Measurements from ENCODE around the gene DET1. TPM values are rescaled to one million over a fixed set of nuclear protein-coding genes. Genes with fewer than 3 reads are reported as not detected.
"Not testable (repeated sequence)": the region's sequence is repeated elsewhere in the genome, so short reads cannot be mapped to it uniquely, and the experiment has no call there.

Gene DET1
- total RNA-seq, 2 donors from 2014 or later = 1.9 to 3.6 TPM

DNA sequence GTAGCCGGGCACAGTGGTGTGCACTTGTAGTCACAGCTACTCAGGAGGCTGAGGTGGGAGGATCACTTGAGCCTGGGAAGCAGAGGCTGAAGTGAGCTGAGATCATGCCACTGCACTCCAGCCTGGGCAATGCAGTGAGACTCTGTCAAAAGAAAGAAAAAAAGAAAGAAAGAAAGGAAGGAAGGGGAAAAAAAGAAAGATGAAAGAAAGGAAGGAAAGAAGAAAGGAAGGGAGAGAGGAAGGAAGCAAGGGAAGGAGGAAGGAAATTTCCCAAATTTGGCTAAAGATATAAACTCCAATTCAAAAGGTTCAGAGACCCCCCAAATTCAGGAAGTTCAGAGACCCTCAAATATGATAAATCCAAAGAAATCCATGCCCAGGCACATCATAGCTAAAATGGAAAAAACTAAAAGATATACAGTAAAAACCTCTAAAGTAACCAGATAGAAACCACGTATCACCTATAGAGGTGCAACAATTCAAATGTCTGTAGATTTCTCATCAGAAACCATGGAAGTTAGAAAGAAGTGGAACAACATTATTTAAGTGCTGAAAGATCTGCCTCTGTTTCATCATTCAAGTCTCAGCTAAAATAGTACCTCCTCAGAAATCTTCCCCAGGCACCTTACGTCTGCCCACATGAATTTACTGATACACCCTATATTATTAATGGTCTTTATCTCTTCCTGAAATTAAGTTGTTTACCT, 10.7 kb downstream of the DET1 start:
- H3K36me3 Mint-ChIP-seq (ENCODE audit: low read depth) = peaks cover 2% of the 10 kb centered on the region
- no peak for DNase-seq
- H3K27me3 Mint-ChIP-seq = no peaks in the 10 kb centered on the region
- H3K27ac Mint-ChIP-seq = no peak overlapping the region
- H3K4me3 Mint-ChIP-seq = no peak overlapping the region
- ATAC-seq = no peak
- H3K9me3 ChIP-seq (ENCODE audit: control insufficient read depth, low read length, poor library complexity, severe bottlenecking) = no peaks in the 10 kb centered on the region
- H3K4me1 Mint-ChIP-seq = peaks cover 4% of the 10 kb centered on the region

GRCh38 chr15:88535100-88535499, 11.4 kb downstream of the DET1 start:
- Mint-ChIP-seq H3K27ac (no peak overlapping the region), H3K4me3 (no peak overlapping the region), H3K36me3 (ENCODE audit: low read depth) (peaks cover 2% of the 10 kb centered on the region), H3K4me1 (peaks cover 4% of the 10 kb centered on the region), H3K27me3 (no peaks in the 10 kb centered on the region)
- H3K9me3 ChIP-seq (ENCODE audit: control insufficient read depth, low read length, poor library complexity, severe bottlenecking) = no peaks in the 10 kb centered on the region
- ATAC-seq (no peak), DNase-seq (no peak)

GRCh38 chr15:88533376-88533775, 13.1 kb downstream of the DET1 start:
- ATAC-seq (no peak), DNase-seq (no peak)
- H3K4me3 Mint-ChIP-seq = no peak overlapping the region
- no peaks in the 10 kb centered on the region for H3K9me3 ChIP-seq (ENCODE audit: control insufficient read depth, low read length, poor library complexity, severe bottlenecking)
- peaks cover 5% of the 10 kb centered on the region for H3K36me3 Mint-ChIP-seq (ENCODE audit: low read depth)
- peaks cover 4% of the 10 kb centered on the region for H3K4me1 Mint-ChIP-seq
- H3K27me3 Mint-ChIP-seq = no peaks in the 10 kb centered on the region
- H3K27ac Mint-ChIP-seq = no peak overlapping the region

DNA sequence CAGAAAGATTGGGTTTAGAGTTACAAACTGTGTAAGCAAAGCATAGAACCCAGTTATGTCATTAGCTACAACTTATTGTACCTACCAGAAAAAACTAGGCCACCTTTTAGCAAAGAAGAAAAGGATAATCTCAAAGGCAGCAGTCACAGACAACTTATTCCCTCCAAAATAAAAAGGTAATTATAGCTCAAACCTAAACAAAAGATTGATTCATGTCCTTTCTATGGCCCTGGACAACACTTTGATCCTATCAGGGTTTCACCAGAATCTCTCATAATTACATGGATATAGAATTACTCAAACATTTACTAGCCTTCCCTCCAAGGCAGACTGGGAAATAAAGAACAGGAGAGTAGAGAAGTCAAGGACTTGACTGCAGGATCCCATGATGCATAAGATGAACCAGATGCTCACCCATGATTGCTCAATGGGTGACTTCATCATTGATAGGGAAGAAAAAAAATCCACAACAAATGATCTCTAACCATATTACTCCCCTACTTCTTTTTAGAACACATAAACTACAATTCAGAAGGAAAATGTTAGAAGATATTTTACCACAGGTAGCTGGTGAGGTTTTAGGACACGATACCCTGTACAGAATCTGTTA, 17.4 kb downstream of the DET1 start:
- Mint-ChIP-seq H3K4me1 (no peaks in the 10 kb centered on the region), H3K27me3 (no peaks in the 10 kb centered on the region), H3K27ac (no peak overlapping the region), H3K4me3 (no peak overlapping the region), H3K36me3 (ENCODE audit: low read depth) (peaks cover 2% of the 10 kb centered on the region)
- no peak for ATAC-seq
- no peak for DNase-seq
- H3K9me3 ChIP-seq (ENCODE audit: control insufficient read depth, low read length, poor library complexity, severe bottlenecking) = no peaks in the 10 kb centered on the region

DNA sequence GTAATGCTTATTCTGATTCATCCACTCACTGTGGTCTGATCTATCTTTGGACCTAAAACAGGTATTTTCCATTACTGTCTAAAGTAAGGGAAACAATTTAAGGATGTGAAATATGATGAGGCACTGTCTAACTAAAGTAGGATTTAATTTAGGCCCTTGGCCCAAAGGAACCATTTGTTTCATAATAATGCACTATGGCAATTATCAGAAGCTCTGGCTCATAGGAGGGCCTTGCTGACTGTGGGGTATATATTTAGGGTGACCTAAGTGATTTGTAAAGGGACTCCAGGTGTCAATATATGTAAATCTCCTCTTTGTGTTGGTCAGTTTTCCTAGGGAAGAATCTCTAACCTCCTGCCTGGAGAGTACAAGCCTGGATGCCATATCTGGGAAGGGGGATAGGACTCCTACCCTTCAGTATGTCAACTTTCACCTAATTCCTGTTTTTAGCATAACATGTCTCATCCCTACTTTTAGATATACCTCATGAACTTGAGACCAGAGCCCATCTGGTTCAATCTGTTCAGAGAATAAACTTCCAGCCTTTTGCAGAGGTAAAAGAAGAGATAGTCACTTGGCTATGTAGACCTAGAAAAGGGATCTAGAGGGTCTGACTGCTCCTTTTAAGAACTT, 20.1 kb downstream of the DET1 start:
- no peak for DNase-seq
- no peaks in the 10 kb centered on the region for H3K9me3 ChIP-seq (ENCODE audit: control insufficient read depth, low read length, poor library complexity, severe bottlenecking)
- Mint-ChIP-seq H3K36me3 (ENCODE audit: low read depth) (peaks cover 2% of the 10 kb centered on the region), H3K4me1 (no peaks in the 10 kb centered on the region), H3K27ac (no peak overlapping the region), H3K4me3 (no peak overlapping the region), H3K27me3 (no peaks in the 10 kb centered on the region)
- ATAC-seq = no peak

- no peaks in the 10 kb centered on the region for H3K4me1 Mint-ChIP-seq
- ATAC-seq = no peak
- no peak overlapping the region for H3K4me3 Mint-ChIP-seq
Measured at GRCh38 chr15:88525418-88525817, 21.1 kb downstream of the DET1 start.

DNA sequence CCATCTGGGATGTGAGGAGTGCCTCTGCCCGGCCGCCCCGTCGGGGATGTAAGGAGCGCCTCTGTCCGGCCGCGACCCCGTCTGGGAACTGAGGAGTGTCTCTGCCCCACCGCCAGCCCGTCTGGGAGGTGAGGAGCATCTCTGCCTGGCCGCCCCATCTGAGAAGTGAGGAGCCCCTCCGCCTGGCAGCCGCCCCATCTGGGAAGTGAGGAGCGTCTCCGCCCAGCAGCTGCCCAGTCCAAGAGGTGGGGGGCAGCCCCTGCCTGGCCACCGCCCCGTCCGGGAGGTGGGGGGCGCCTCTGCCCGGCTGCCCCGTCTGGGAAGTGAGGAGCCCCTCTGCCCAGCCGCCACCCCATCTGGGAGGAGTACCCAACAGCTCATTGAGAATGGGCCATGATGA, 22.4 kb downstream of the DET1 start:
- H3K27me3 Mint-ChIP-seq; ATAC-seq; H3K4me1 Mint-ChIP-seq; DNase-seq; H3K4me3 Mint-ChIP-seq; H3K9me3 ChIP-seq (ENCODE audit: control insufficient read depth, low read length, poor library complexity, severe bottlenecking); H3K36me3 Mint-ChIP-seq (ENCODE audit: low read depth); H3K27ac Mint-ChIP-seq: not testable (repeated sequence)

More at GRCh38 chr15:88525418-88525817, 21.1 kb downstream of the DET1 start:
- DNase-seq = no peak
- H3K9me3 ChIP-seq (ENCODE audit: control insufficient read depth, low read length, poor library complexity, severe bottlenecking) = no peaks in the 10 kb centered on the region
- Mint-ChIP-seq H3K27me3 (no peaks in the 10 kb centered on the region), H3K36me3 (ENCODE audit: low read depth) (peaks cover 2% of the 10 kb centered on the region), H3K27ac (no peak overlapping the region)

- ATAC-seq (no peak), DNase-seq (no peak)
- Mint-ChIP-seq H3K4me3 (no peak overlapping the region), H3K27me3 (no peaks in the 10 kb centered on the region), H3K36me3 (ENCODE audit: low read depth) (no peaks in the 10 kb centered on the region), H3K27ac (no peak overlapping the region), H3K4me1 (no peaks in the 10 kb centered on the region)
- no peaks in the 10 kb centered on the region for H3K9me3 ChIP-seq (ENCODE audit: control insufficient read depth, low read length, poor library complexity, severe bottlenecking)
Measured at GRCh38 chr15:88518903-88519302, 27.6 kb downstream of the DET1 start.

GRCh38 chr15:88513195-88513594, 33.3 kb downstream of the DET1 start:
- DNase-seq (no peak), ATAC-seq (no peak)
- Mint-ChIP-seq H3K36me3 (ENCODE audit: low read depth) (peaks cover 24% of the 10 kb centered on the region), H3K27ac (no peak overlapping the region), H3K27me3 (no peaks in the 10 kb centered on the region), H3K4me1 (no peaks in the 10 kb centered on the region), H3K4me3 (no peak overlapping the region)
- no peaks in the 10 kb centered on the region for H3K9me3 ChIP-seq (ENCODE audit: control insufficient read depth, low read length, poor library complexity, severe bottlenecking)

- Mint-ChIP-seq H3K27me3 (no peaks in the 10 kb centered on the region), H3K4me3 (no peak overlapping the region), H3K36me3 (ENCODE audit: low read depth) (peaks cover 25% of the 10 kb centered on the region), H3K4me1 (no peaks in the 10 kb centered on the region), H3K27ac (no peak overlapping the region)
- ATAC-seq (no peak), DNase-seq (no peak)
- H3K9me3 ChIP-seq (ENCODE audit: control insufficient read depth, low read length, poor library complexity, severe bottlenecking) = no peaks in the 10 kb centered on the region
Measured at GRCh38 chr15:88512601-88513000, 33.9 kb downstream of the DET1 start.

- no peaks in the 10 kb centered on the region for H3K4me1 Mint-ChIP-seq
- DNase-seq (no peak), ATAC-seq (no peak)
- H3K27ac Mint-ChIP-seq = no peak overlapping the region
- H3K9me3 ChIP-seq (ENCODE audit: control insufficient read depth, low read length, poor library complexity, severe bottlenecking) = no peaks in the 10 kb centered on the region
- H3K36me3 Mint-ChIP-seq (ENCODE audit: low read depth) = peaks cover 30% of the 10 kb centered on the region
- no peaks in the 10 kb centered on the region for H3K27me3 Mint-ChIP-seq
- H3K4me3 Mint-ChIP-seq = no peak overlapping the region
Measured at GRCh38 chr15:88512078-88512477, 34.4 kb downstream of the DET1 start.

DNA sequence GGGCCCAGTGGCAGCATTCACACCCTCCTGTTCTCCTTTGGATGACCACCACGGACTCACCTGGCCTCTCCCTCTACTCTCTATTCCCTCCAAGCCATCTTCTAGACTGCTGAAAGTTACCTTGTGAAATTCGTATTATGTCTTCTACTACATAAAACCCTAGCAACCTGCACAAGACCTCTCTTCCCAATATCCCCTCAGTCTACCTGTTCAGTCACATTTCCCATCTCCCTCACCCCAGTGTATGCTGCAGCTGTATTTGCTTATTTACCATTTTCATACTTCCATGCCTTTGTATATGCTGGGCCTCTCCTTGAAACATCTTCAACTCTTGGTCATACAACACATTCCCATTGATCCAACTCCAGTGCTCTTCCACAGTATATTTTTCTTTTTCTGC, 35.3 kb downstream of the DET1 start:
- no peaks in the 10 kb centered on the region for H3K9me3 ChIP-seq (ENCODE audit: control insufficient read depth, low read length, poor library complexity, severe bottlenecking)
- no peak for ATAC-seq

DNA sequence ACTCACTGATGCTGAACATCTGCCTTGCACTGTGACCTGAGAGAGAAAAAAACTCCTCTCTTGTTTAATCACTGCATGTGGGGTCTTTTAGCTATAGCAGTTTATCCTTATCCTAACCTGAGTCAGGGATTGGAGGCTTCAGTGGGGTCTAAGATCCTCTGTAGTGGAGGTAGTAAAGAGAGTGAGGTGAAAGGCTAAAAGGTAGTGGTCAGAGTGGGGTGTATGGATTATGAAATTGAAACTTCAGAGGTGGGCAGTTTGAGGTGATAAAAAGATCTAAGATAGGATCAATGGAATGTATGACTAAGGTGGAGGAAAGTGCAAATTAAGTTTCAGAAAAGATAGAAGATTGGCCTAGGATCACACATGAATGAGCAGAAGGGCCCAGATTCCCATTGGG, 36.5 kb downstream of the DET1 start:
- no peak overlapping the region for H3K4me3 Mint-ChIP-seq

More for the DNA sequence above, 35.3 kb downstream of the DET1 start:
- H3K36me3 Mint-ChIP-seq (ENCODE audit: low read depth) = peaks cover 30% of the 10 kb centered on the region
- DNase-seq = no peak
- H3K27ac Mint-ChIP-seq = no peak overlapping the region
- H3K4me1 Mint-ChIP-seq = no peaks in the 10 kb centered on the region
- H3K27me3 Mint-ChIP-seq = no peaks in the 10 kb centered on the region
- H3K4me3 Mint-ChIP-seq = no peak overlapping the region

DNA sequence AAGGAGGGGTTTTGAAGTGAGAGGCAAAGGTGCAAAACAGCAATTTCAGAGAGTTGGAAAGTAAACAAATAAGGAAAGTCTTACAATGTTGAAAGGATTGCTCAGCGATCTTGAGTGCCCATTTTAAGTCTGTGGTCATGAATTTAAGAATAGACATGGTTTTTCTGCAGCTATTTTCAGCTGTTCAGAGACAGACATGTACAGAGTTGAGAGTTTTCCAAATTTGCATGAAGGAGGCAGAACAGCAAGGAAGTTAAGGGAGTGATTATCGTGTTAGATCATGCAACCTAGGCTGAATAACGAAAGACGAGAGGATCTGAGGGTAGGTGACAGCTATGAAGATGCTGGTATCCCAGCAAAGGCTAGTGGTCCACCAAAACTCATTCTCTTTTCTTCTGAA, 37.2 kb downstream of the DET1 start:
- Mint-ChIP-seq H3K27ac (no peak overlapping the region), H3K4me3 (no peak overlapping the region), H3K27me3 (no peaks in the 10 kb centered on the region), H3K4me1 (no peaks in the 10 kb centered on the region), H3K36me3 (ENCODE audit: low read depth) (peaks cover 31% of the 10 kb centered on the region)
- H3K9me3 ChIP-seq (ENCODE audit: control insufficient read depth, low read length, poor library complexity, severe bottlenecking) = no peaks in the 10 kb centered on the region
- no peak for ATAC-seq
- DNase-seq = no peak

More for the DNA sequence above, 36.5 kb downstream of the DET1 start:
- H3K27me3 Mint-ChIP-seq = no peaks in the 10 kb centered on the region
- no peak for DNase-seq
- H3K36me3 Mint-ChIP-seq (ENCODE audit: low read depth) = peaks cover 30% of the 10 kb centered on the region
- no peaks in the 10 kb centered on the region for H3K9me3 ChIP-seq (ENCODE audit: control insufficient read depth, low read length, poor library complexity, severe bottlenecking)
- ATAC-seq = no peak
- H3K4me1 Mint-ChIP-seq = no peaks in the 10 kb centered on the region
- H3K27ac Mint-ChIP-seq = no peak overlapping the region
